Stimulated activated CD8-positive, alpha-beta memory T cell treated with anti-CD3 and anti-CD28 coated beads, Interleukin-15, amount 100 ng/mL, for 24 hours (primary cell): ENCODE measurements around the gene ALG8.
"Not testable (repeated sequence)": the region's sequence is repeated elsewhere in the genome, so short reads cannot be mapped to it uniquely, and the experiment has no call there.

Experiments used
- DNase-seq: peaks from one replicate; pipeline ENCODE4 v3.0.0-alpha.2; 2020; ENCODE audit warnings: low read depth

The ALG8 gene

DNA sequence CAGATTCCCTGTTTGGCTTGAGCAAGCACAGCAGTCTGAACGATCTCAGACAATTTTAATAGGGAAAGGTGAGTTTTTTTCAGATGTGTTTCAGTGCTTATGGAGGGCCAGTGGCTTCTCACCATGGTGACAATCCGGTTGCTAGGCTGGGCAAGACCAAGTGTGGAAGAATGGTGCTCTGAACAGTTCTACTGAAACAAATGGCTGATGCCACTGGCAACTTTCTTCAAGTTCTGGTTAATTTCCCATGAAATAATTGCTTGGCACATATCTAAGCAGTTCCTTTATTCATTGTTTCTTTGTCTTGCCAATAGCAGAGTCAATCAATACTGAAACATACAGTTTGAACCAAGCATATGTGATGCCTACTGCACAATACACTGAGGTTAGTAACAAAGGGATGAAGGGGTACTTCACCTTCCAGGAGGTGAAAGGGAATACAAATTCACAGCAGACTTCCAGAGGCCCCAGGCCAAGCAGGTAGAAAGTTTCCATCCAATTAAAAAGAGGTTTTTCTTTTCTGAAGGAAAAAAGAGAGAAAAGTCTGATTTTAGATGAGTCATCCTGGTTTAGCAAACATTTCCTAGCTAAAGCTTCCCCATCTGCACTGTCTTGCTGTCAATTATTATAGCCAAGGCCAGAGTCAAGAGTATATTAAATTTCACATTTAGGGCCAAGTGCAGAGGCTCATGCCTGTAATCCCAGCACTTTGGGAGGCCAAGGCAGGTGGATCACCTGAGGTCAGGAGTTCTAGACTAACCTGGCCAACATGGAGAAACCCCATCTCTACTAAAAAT is 38.6 kb downstream of the ALG8 start:
- DNase-seq, result no peak

DNA sequence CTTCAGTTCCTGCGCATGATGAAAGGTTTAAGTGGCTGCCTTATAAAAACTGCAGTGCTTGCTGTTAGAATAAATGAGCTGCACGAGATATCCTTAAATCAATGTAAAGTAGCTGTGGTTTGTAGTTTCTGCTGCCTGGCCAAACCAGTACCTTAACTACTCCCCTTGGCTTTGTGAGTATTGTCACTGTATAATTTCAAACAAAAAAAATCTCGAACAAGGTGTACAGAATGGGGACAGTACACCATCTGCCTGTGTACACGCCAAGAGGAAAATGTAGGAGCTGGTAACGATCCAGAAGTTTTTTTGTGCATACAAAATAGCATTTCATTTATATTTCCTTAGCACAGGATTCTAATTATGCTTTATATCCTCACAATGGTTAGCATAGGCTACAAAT is 39.2 kb downstream of the ALG8 start:
- DNase-seq, result no peak

DNA sequence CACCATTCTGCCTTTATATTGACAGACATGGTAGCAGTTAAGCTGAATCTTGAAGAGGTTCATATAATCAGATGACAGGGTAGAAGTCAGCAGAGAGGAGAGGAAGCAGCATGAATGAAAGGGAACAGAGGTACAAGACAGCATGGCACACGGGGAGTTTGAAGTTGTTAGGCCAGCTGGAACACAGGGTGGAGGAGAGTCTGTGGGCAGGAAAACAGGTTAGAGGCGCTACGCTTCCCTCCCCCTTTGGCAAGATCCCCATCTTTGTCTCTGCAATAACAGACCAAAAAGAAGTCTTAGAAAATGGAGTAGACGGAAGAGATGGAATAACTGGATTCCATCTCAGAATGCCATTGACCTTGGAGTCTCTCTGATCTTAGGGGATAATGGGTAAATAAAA is 39.8 kb downstream of the ALG8 start:
- DNase-seq, result no peak

DNA sequence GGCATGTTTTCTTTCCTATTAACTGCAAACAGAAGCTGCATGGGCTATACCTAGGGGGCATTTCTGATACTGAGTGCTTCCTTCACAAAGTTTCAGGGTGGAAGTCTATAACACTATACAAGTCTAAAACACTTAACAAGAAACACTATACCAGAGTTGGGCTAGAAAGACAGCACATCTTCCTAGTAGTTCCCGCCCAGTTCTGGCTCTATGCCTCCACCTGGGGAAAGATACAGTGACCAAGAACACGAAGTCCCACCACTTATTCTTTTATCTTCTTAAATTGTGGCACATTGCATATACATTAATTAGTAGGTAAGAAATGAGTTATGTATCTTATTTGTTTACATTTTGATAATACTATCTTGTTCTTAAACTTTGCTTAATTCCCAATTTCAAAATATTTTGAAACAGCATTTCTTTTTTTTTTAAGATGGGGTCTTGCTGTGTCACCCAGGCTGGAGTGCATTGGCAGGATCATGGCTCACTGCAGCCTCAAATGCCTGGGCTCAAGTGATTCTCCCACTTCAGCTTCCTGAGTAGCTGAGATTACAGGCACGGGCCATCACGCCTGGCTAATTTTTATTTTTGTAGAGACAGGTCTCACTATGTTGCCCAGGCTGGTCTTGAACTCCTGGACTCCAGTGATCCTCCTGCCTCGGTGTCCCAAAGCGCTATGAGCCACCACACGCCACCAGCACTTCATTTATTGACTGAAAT is 41.6 kb downstream of the ALG8 start:
- DNase-seq, result no peak

DNA sequence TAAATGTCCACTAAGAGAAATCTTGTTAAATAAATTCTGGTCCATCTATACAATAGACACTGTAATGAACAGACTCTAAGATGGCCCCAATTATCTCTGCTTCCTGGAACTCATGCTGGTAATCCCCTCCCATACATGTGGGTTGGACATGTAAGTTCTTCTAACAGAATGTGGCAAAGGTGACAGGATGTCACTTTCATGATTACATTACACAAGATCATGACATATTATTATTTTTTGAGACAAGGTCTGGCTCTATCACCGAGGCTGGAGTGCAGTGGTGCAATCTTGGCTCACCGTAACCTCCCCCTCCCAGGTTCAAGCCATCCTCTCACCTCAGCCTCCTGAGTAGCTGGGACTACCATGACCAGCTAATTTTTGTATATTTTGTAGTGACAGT is 45.2 kb downstream of the ALG8 start:
- DNase-seq, result no peak

DNA sequence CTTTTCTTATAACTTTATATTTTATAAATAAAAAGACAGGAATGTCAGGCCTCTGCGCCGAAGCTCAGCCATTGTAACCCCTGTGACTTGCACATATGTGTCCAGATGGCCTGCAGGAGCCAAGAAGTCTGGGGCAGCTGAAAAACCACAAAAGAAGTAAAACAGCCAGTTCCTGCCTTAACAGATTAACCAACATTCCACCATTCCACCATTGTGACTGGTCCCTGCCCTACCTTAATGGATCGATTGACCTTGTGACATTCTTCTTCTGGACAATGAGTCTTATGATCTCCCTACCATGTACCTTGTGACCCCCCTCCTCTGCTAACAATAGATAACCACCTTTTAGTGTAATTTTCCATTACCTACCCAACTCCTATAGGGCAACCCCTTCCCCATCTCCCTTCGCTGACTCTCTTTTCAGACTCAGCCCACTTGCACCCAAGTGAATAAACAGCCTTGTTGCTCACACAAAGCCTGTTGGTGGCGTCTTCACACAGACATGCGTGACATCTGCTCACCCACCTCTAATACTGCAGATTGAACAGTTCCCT is 52.8 kb downstream of the ALG8 start:
- not testable (repeated sequence) for DNase-seq

DNA sequence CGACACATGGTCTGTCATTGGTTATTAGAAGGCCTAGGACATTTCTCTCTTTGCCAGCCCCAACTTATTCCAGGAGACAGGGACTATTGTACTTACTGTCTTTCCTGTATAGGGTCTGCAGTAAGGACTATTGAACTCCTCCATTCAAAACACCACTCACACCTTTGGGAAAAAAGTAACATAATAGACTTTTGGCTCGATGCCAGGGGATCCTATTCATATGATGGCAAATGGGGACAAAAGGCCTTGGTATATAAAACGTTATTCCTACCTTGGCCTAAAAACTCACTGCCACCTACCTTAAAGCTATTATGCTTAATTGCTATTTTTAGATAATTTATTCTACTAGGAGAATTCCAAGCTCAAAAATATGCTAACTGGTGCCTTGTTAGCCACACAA is 53.5 kb downstream of the ALG8 start:
- no peak for DNase-seq

DNA sequence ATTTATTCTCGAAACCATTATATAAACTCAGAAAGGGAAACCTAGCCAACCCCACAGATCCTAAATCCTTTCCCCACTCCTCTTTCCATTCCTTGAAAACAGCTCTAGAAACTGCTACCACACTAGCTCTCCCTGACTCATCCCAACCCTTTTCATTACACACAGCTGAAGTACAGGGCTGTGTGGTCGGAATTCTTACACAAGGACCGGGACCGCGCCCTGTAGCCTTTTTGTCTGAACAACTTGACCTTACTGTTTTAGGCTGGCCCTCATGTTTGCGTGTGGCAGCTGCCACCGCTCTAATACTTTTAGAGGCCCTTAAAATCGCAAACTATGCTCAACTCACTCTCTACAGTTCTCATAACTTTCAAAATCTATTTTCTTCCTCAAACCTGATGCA is 54.9 kb downstream of the ALG8 start:
- DNase-seq, result not testable (repeated sequence)

DNA sequence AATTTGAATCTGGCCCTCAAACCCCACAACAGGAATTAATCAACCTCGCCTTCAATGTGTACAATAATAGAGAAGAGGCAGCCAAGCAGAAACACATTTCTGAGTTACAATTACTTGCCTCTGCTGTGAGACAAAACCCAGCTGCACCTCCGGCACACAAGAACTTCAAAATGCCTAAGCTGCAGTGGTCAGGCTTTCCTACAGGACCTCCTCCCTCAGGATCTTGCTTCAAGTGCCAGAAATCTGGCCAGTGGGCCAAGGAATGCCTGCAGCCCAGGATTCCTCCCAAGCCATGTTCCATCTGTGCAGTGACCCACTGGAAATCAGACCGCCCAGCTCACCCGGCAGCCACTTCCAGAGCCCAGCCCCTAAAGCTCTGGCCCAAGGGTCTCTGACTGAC is 56.4 kb downstream of the ALG8 start:
- no peak for DNase-seq

DNA sequence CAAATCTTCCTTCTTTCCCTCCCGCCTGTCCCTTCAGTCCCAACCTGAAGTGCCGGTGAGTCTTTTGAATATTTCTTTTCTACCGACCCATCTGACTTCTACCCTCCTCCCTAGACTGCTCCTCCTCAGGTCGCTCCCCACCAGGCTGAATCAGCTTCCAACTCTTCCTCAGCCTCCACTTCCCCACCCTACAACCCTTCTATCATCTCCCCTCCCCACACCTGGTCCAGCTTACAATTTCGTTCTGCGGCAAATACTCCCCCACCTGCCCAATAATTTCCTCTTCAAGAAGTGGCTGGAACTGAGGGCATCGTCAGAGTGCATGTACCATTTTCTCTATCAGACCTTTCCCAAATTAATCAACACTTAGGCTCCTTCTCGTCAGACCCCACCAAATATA is 57.3 kb downstream of the ALG8 start:
- no peak for DNase-seq

DNA sequence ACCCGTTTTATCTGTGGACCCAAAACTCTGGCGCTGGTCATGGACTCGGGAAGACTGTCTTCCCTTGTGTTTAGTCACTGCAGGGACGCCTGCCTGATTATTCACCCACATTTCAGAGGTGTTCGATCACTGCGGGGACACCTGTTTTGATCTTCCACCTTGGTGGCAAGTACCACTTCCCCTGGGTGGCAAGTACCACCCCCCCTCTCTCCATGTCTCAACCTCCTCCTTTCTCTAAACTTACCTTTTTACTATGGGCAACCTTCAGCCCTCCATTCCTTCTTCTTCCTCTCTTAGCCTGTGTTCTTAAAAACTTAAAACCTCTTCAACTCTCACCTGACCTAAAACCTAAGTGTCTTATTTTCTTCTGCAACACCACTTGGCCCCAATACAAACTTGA is 57.8 kb downstream of the ALG8 start:
- no peak for DNase-seq

DNA sequence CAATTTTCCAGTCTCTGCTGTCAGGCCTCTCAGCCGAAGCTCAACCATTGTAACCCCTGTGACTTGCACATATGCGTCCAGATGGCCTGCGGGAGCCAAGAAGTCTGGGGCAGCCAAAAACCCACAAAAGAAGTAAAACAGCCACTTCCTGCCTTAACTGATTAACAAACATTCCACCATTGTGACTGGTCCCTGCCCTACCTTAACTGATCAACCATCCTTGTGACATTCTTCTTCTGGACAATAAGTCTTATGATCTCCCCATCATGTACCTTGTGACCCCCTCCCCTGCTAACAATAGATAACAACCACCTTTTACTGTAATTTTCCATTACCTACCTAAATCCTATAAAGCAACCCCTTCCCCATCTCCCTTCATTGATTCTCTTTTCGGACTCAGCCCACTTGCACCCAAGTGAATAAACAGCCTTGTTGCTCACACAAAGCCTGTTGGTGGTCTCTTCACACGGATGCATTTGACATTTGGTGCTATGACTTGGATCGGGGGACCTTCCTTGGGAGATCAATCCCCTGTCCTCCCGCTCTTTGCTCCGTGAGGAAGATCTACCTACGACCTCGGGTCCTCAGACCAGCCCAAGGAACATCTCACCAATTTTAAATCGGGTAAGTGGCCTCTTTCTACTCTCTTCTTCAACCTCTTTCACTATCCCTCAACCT is 58.5 kb downstream of the ALG8 start:
- no peak for DNase-seq

DNA sequence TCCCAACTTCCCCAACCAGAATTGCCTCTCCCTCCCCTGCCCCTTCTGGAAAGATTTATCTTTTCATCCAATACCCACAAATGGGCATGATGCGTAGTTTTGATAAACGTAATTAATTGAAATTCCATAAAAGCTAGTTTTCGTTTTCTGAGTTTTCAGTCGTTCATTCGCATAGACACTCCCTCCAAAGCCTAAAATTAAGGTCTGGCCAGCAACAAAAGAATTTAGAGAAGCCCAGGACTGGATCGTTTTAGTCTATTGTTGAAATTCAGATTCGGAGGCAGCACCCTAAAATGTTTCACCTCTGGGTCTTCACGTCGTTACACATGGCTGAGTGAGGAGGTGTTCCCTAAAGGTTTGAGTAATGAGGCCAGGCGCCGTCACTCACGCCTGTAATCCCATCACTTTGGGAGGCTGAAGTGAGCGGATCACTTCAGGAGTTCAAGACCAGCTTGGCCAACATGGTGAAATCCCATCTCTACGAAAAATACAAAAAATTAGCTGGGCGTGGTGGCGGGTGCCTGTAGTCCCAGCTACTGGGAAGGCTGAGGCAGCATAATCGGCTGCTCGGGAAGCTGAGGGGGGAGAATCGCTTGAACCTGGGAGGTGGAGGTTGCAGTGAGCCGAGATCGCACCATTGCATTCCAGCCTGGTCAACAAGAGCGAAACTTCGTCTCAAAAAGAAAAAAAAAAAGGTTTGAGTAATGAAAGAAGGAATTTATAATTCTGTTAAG is 59.2 kb downstream of the ALG8 start:
- no peak for DNase-seq

DNA sequence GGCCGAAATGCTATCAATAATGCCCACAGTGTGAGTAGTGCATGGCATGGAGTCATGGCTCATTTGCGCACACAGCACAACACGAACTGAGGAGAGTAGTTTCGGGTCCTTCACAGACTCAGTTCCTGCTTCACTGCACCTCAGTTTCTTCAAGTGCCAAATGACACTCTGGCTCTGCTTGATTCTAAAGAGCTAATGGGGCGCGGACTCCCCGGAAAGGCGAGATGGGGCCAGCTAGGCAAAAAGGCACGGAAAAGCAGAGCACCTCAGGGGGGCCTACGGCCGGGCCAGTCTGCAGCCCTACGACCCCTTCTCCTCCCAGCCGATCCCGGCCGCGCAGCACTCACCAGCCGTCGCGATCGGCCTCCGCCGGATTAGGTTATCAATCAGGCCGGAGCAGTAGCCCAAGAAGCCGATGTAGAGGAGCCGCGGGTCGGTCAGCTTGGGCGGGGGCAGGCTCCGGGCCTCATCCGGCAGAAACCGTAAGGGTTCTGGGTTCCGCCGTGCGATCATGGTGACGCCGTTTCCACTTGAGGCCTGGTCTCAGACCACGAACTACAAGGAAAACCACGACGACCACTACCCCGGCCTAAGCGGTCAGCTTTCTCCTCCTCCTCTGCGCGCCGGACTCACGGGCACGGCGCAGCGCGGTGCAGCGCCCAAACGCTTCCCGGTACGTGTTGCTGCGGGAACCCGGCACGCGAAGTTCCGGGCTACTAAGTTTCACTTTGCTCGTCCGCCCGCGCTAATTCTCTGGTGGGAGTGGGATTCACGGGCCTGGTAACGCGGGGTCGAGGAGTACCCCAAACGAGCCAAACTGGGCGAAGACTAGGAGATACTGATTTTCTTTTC is 60.0 kb downstream of the ALG8 start, which contains the start of gene NDUFC2:
Gene NDUFC2, minus strand, starts transcription at position 631 of the 852 bp plus-strand sequence. Its CDS starts 118 bp downstream, at position 513.
- peak; percentile 28 for DNase-seq

DNA sequence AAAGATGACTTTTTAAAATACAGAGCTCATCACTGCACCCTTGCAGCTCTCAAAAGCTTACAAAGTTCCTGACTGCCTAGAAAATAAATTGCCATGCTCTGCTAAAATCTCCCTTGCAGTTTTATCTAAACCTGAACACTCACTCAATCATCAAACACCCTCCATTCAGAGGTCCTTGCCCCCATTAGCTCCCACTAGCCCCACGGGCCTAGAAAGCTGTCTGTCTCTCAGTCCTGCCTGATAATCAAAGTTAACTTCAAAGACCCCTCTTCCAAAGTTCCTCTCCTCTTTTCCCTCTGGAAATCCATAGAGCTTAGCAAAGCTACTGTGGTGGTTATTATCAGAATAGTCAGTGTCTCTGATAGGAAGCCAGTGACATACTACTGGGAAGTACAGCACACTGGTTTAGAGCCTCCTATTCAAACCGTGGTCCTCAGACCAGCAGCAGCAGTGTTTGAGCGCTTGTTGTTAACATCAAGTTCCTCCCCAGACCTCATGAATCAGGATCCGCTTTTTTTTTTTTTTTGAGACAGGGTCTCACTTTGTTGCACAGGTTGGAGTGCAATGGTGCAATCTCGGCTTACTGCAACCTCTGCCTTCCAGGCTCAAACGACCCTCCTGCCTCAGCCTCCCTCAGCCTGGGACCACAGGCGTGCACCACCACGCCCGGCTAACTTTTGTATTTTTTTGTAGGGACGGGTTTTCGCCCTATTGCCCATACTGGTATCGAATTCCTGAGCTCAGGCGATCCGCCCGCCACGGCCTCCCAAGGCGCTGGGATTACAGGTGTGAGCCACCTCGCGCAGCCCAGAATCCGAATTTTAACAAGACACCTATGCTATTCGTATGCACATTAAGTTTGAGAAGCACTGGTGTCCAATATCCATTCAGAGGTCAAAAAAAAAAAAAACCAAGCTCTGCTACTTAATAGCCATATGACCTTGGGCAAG is 60.9 kb downstream of the ALG8 start:
- no peak for DNase-seq

DNA sequence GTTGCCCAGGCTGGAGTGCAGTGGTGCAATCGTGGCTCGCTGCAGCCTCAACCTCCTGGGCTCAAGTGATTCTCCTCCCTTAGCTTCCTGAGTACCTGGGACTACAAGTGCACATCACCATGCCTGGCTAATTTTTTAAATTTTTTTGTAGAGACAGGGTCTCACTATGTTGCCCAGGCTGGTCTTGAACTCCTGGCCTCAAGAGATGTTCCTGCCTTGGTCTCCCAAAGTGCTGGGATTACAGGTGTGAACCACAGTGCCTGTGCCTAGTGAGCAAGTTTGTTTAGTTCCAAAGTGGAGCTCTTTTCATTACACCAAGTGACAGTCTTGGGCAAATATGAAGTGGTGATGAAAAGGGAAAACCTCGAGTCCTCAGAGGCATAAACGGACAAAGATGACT is 61.8 kb downstream of the ALG8 start:
- not testable (repeated sequence) for DNase-seq

DNA sequence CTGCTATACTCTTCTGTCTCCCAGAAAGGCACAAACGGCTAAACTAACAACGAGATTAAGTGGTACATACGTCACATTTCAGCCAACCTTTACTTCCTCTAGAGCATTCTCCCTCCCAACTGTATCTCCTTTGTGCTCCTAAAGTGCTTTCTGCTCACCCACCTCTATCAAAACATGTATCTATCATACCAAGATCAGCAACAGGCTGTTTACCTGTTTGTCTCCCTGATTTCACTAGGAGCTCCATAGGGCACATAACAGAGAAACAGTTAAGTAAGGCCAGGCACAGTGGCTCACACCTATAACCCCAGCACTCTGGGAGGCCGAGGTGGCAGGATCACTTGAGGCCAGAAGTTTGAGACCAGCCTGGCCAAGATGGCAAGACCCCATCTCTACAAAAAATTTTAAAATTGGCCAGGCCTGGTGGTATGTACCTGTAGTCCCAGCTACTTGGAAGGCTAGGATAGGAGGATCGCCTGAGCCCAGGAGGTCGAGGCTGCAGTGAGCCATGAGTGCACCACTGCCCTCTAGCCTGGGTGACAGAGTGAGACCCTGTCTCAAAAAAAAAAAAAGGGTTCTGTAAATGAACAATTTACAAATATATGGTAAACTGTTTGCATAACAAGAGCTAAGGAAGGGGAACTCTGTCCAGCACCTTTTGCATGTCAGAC is 62.6 kb downstream of the ALG8 start:
- DNase-seq, result no peak

DNA sequence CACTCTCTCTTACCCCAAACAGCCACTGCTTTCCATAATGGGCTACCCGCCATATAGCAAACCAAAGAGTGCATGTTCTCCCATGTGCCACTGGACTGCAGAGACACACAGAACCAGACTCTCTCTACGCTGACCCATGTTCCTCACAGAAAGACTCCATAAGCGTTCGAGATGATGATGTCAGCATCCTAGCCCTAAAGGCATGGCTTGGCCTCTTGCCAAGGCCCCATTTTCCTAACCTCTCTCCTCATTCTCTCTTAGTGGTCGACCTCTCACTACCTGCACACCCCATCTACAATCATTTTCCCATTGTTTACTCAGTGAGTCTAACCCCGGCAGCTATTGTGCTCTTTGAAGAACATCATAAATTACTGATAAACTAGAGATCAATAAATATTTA is 64.7 kb downstream of the ALG8 start:
- no peak for DNase-seq

DNA sequence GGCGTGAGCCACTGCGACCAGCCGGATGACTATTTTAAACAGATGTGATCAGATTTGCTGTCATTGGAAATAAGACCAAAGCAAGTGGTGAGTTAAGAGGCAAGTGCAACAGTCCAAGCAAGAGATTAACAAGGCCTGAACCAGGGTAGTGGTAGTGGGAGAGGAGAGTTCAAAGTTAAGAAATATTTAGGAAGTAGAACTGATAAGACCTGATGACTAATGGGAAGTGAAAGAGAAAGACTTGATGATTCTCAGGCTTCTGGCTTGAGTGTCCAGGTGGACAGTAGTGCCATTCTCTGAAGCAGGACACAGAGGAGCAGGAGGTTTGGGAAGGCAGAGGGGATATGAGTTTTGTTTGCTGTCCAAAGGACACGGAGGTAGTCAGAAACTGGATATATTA is 67.0 kb downstream of the ALG8 start:
- DNase-seq, result no peak
